ENCODE measurements around the gene DGKA.

GRCh38 chr12:55912908-55913307 is 18.1 kb upstream of the DGKA start:
- TF ChIP-seq CTCF (IDR thresholded peaks at IDR 0.05) (no peak), EP300 (IDR thresholded peaks at IDR 0.05) (no peak), POLR2A (IDR thresholded peaks at IDR 0.05) (no peak)

All from gastroesophageal sphincter (tissue), 3 donors.